Ovary (tissue), 9 donors: ENCODE results near the gene ATP6V1F. TPM values are rescaled to one million over a fixed set of nuclear protein-coding genes. Genes with fewer than 3 reads are reported as not detected.

Source experiments
- DNase-seq, 5 donors: peaks; one replicate each; pipeline ENCODE4 v3.0.0-alpha.2; 2019 to 2020
- H3K27ac ChIP-seq, 2 donors: fragments of 200-600 bp; one replicate each; pipeline versions ENCODE4 v1.5.1 to v1.8.0; 2019 to 2022
- H3K27me3 ChIP-seq: fragments of 200-600 bp; one replicate; pipeline ENCODE4 v1.8.0; 2022
- H3K36me3 ChIP-seq: fragments of 200-600 bp; sonication (generic); one replicate; pipeline ENCODE4 v1.5.1; 2019
- H3K4me1 ChIP-seq: one replicate; pipeline ENCODE4 v1.8.1; 2013; ENCODE audit warnings: mild to moderate bottlenecking, moderate library complexity; ENCODE audit not compliant: insufficient read depth
- H3K4me3 ChIP-seq: fragments of 200-600 bp; sonication (generic); one replicate; pipeline ENCODE4 v1.5.1; 2017
- H3K9me3 ChIP-seq, 2 donors: fragments of 200-600 bp in 1 of 2; sonication (generic) in 1 of 2; one replicate each; pipeline versions ENCODE4 v1.5.1 to v1.8.1; 2013 to 2019; ENCODE audit warnings: mild to moderate bottlenecking in 1 of 2, moderate library complexity in 1 of 2
- CTCF ChIP-seq, 3 donors: fragments of 450-650 bp in 2 of 3; fragments of 200-600 bp in 1 of 3; IDR thresholded peaks; one replicate each; pipeline versions ENCODE4 v1.5.1 to v1.8.0; 2016 to 2022; ENCODE audit warnings: antibody characterized with exemption in 3 of 3, mild to moderate bottlenecking in 1 of 3
- EP300 ChIP-seq: sonication (generic); formaldehyde crosslinking; IDR thresholded peaks from one replicate; pipeline ENCODE4 v1.6.1; 2017; ENCODE audit warnings: antibody characterized with exemption
- POLR2A ChIP-seq: fragments of 450-650 bp; IDR thresholded peaks from one replicate; pipeline ENCODE4 v1.6.1; 2017; ENCODE audit warnings: antibody characterized with exemption, mild to moderate bottlenecking, moderate library complexity
- WGBS, 3 donors: extraction: QIAGEN DNeasy Blood & Tissue Kit in 1 of 3; methylation state at CpG; one replicate each; pipeline versions ENCODE4 v1.1.5 to v1.1.7; 2013 to 2017; 5-methylcytosine and 5-hydroxymethylcytosine counted together
- intact Hi-C, 4 donors: fragments of 100-400 bp; cut with DNase I; formaldehyde crosslinking; loops; one replicate each; pipeline versions ENCODE4 v1.11.0 to v1.15.1; 2022 to 2023
- polyA plus RNA-seq, 2 donors: library from polyadenylated mRNA; stranded (reverse); fragments of 200-250 nt in 1 of 2; fragments of 350-450 nt in 1 of 2; fragmentation: Illumina TruSeq in 1 of 2; extraction: RNeasy Lipid Tissue Mini Kit (QIAGEN cat#74804) in 1 of 2; gene quantifications; one replicate each; pipeline ENCODE4 v1.2.3, GENCODE V29; 2013 to 2014
- total RNA-seq, 7 donors: library from RNA; depleted of rRNA in 2 of 7; stranded (reverse); fragments of >200 nt in 2 of 7; fragmentation: NEBNext Ultra II Directional in 3 of 7; extraction: Animal tissue kit (Norgen Biotek cat#: 25700) in 3 of 7; gene quantifications; one replicate each; pipeline versions ENCODE4 v1.1.0 to v1.2.4, GENCODE V29; 2016 to 2023
- donor health status: DM: no; HTN: no; CAD: no; lungs with moderate emphysema.
- donor health status: DM: no; HTN: no; CAD: no.
- donor health status: Bipolar disorder and iron deficiency.
- donor health status: DM: yes; HTN: yes; CAD: no.
- donor health status: DM: no; HTN: no; CAD: no.
- donor health status: DM: yes; HTN: yes; CAD: no.

Gene ATP6V1F
- total and polyA plus RNA-seq, 9 donors, result 57.3 to 128 (median 85.4) TPM

- no peak overlapping the region for H3K27ac ChIP-seq
- no peaks in the 10 kb centered on the region for H3K36me3 ChIP-seq
- intact Hi-C loops, result no loop called here
Measured at GRCh38 chr7:128852537-128853254, 10.0 kb upstream of the ATP6V1F start.

GRCh38 chr7:128853799-128854198 lies 8.9 kb upstream of the ATP6V1F start:
- DNase-seq, result no peak
- H3K4me1 ChIP-seq, result peaks cover 3% of the 10 kb centered on the region
- H3K4me3 ChIP-seq, result no peak overlapping the region
- no peaks in the 10 kb centered on the region for H3K27me3 ChIP-seq
- intact Hi-C loops, result no loop called here
- no peak for TF ChIP-seq EP300
- WGBS, 3 donors, result 85 to 92% (median 89%) methylated on average over 23 of the region's 23 CpGs
- no peaks in the 10 kb centered on the region for H3K9me3 ChIP-seq
- no peaks in the 10 kb centered on the region for H3K36me3 ChIP-seq
- H3K27ac ChIP-seq, result no peak overlapping the region

More at GRCh38 chr7:128852537-128853254, 10.0 kb upstream of the ATP6V1F start:
- H3K4me3 ChIP-seq, result no peak overlapping the region
- no peaks in the 10 kb centered on the region for H3K27me3 ChIP-seq
- 89 to 90% (median 89%) methylated on average over 28 of the region's 28 CpGs for WGBS, 3 donors
- no peak for DNase-seq
- TF ChIP-seq EP300 (no peak), POLR2A (no peak)
- no peaks in the 10 kb centered on the region for H3K4me1 ChIP-seq
- H3K9me3 ChIP-seq, result no peaks in the 10 kb centered on the region

- no peaks in the 10 kb centered on the region for H3K27me3 ChIP-seq
- H3K36me3 ChIP-seq, result no peaks in the 10 kb centered on the region
- H3K27ac ChIP-seq, result no peak overlapping the region
- no peaks in the 10 kb centered on the region for H3K9me3 ChIP-seq
- DNase-seq, result no peak
- intact Hi-C loops, result no loop called here
- no peak for TF ChIP-seq EP300
- TF ChIP-seq POLR2A, result no peak
- no peak for TF ChIP-seq CTCF (IDR thresholded peaks at IDR 0.05)
- peaks cover 4% of the 10 kb centered on the region for H3K4me1 ChIP-seq
- 88 to 92% (median 89%) methylated on average over 21 of the region's 21 CpGs for WGBS, 3 donors
- no peak overlapping the region for H3K4me3 ChIP-seq
Measured at GRCh38 chr7:128854396-128854795, 8.3 kb upstream of the ATP6V1F start.

GRCh38 chr7:128855559-128855958 lies 7.1 kb upstream of the ATP6V1F start:
- Histone ChIP-seq H3K4me3 (no peak overlapping the region), H3K27me3 (no peaks in the 10 kb centered on the region), H3K9me3 (no peaks in the 10 kb centered on the region), H3K4me1 (peaks cover 4% of the 10 kb centered on the region), H3K36me3 (no peaks in the 10 kb centered on the region), H3K27ac (no peak overlapping the region)
- TF ChIP-seq CTCF (IDR thresholded peaks at IDR 0.05), result no peak
- no peak for TF ChIP-seq POLR2A
- TF ChIP-seq EP300, result no peak
- no peak for DNase-seq
- intact Hi-C loops, result no loop called here
- WGBS, 3 donors, result 75 to 92% (median 86%) methylated on average over 3 of the region's 3 CpGs

GRCh38 chr7:128856001-128856718 lies 6.5 kb upstream of the ATP6V1F start:
- 79 to 84% (median 82%) methylated on average over 17 of the region's 17 CpGs for WGBS, 3 donors
- Histone ChIP-seq H3K36me3 (no peaks in the 10 kb centered on the region), H3K4me1 (peaks cover 4% of the 10 kb centered on the region), H3K4me3 (no peak overlapping the region), H3K9me3 (no peaks in the 10 kb centered on the region), H3K27me3 (no peaks in the 10 kb centered on the region), H3K27ac (no peak overlapping the region)
- no peak for TF ChIP-seq EP300
- TF ChIP-seq CTCF (IDR thresholded peaks at IDR 0.05), result no peak
- no peak for TF ChIP-seq POLR2A
- DNase-seq, result no peak
- intact Hi-C loops, result no loop called here
